ENCODE data around the gene AMOTL2. TPM values are rescaled to one million over a fixed set of nuclear protein-coding genes. Genes with fewer than 3 reads are reported as not detected.
A peak's percentile ranks its signal among the peaks of the same experiment; 100 is the strongest.

The AMOTL2 gene
- total RNA-seq, 1 experiment from 2014 or later = 96.0 TPM

DNA sequence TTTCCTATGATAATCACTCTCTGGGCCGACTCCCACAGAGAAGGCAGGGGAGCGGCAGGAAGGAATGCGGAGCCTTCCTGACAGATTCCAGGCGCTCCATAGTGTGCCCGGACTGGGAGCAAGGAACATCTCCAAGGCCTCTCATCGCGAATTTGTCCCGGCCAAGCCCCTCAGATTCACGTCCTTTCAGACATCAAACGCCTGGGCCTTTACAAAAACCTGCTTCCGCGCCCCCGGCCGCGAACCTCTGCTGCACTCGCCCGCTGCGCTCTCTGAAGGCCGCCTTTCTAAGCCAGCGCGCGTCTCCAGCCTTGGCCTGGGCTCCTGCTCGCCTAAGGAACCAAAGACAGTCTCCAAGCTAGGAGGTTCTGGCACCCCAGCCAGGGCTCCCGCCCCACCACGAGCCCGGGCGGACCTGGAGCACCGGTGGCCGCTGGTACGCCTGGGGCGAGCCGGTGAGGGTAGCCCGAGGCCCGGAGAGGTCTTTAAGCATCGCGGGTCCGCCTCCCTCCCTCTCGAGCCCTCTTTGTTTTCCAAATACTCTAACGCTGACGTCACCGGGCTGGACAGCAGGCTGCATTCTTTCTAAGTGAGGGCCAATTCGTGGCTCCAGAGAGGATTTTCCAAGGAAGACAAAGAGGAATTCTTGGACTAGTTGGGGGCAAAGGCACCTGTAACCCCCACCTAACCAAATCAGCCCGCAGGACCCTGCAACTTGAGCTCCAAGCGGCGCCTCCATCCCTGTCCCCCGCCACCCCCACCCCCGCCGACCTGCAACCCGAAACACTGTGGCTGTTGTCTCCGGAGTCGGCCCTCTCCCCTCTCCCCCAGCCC lies 759 bp downstream of the AMOTL2 start:
- ChIA-PET POLR2A (ENCODE audit: unreplicated experiment) (interaction anchor here (0.6 kb wide), 1 partner anchor 9 kb away, joined by 4 read pairs; no protein-coding TSS in a partner anchor), CTCF (no interaction called here)
- Histone ChIP-seq H3K4me1 (ENCODE audit: insufficient read depth, low read length) (peaks cover 54% of the 10 kb centered on the region), H3K4me2 (ENCODE audit: low read length) (peak overlapping the region; percentile 96), H3K36me3 (ENCODE audit: low read depth, low read length) (peaks cover 28% of the 10 kb centered on the region), H3F3A (ENCODE audit: low read length, unreplicated experiment) (no peaks in the 10 kb centered on the region), H3K79me2 (ENCODE audit: low read length) (peaks cover 59% of the 10 kb centered on the region), H3K27ac (ENCODE audit: low read length) (peak overlapping the region; percentile 89), H3K9me2 (replicated peaks; ENCODE audit: low read length) (no peaks in the 10 kb centered on the region), H2AFZ (ENCODE audit: low read length) (no peak overlapping the region), H3K9me3 (ENCODE audit: low read length) (no peaks in the 10 kb centered on the region), H4K20me1 (ENCODE audit: low read length) (peaks cover 32% of the 10 kb centered on the region), H3K4me3 (ENCODE audit: low read length) (peak overlapping the region; percentile 98), H3K9ac (ENCODE audit: low read length) (peak overlapping the region; percentile 88), H3K27me3 (ENCODE audit: low read length) (no peaks in the 10 kb centered on the region)
- ATAC-seq (peak; percentile 29), DNase-seq (peak; percentile 82)
- TF ChIP-seq, protein P1, sequence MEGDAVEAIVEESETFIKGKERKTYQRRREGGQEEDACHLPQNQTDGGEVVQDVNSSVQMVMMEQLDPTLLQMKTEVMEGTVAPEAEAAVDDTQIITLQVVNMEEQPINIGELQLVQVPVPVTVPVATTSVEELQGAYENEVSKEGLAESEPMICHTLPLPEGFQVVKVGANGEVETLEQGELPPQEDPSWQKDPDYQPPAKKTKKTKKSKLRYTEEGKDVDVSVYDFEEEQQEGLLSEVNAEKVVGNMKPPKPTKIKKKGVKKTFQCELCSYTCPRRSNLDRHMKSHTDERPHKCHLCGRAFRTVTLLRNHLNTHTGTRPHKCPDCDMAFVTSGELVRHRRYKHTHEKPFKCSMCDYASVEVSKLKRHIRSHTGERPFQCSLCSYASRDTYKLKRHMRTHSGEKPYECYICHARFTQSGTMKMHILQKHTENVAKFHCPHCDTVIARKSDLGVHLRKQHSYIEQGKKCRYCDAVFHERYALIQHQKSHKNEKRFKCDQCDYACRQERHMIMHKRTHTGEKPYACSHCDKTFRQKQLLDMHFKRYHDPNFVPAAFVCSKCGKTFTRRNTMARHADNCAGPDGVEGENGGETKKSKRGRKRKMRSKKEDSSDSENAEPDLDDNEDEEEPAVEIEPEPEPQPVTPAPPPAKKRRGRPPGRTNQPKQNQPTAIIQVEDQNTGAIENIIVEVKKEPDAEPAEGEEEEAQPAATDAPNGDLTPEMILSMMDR (conservative IDR thresholded peaks at IDR 0.05; ENCODE audit: low read depth, low read length) = no peak
- no peak for TF ChIP-seq EZH2 (IDR thresholded peaks at IDR 0.05; ENCODE audit: low read length, unreplicated experiment)
- no peak for TF ChIP-seq EZH2phosphoT487 (IDR thresholded peaks at IDR 0.05; ENCODE audit: borderline replicate concordance, low read length)
- intact Hi-C loops (cut with micrococcal nuclease) = loop anchor here (1.0 kb wide), 2 partner anchors 9 to 99 kb away; no protein-coding TSS in a partner anchor
- BruUV-seq (replicated peaks) = TSS peak; percentile 67

DNA sequence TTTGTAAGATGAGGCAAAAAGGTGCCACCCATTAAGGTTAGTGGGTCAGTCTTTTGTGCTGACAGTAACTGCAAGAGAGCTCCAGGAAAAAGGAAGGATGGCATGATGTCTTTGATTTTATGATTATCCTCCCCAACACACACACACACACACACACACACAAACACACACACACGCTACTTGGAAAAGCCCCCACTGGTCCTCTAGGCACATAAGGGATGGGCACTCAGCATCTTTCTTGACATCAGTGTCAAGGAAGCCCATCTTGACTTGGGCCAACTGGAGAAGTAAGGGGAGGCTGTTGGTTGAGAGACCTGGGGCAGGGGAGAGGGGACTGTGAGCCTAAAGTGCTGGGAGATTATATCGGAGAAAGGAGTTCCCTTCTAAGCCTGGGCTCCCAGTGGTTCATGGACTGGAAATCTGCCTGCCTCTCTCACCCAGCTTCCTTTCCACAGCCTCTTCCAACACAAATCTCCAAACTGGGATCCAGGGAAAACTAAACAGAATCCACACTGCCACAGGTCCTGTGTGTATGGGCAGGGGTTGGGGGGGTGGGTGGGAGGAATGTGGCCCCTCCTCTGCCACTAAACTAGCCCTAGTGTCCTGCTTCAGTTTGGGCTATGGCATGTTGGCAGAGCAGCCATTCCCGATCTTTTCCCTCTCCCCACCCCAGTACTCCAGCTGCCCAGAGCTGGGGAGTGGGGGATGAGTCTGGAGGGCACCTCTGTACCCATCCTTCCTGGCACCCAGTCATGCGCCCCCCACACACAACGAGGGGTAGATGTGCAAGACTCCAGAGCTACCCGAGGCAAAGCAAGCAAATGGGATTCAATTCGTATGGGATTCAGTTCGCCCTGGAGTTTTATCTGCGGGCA lies 1.6 kb downstream of the AMOTL2 start:
- H3K36me3 ChIP-seq (ENCODE audit: low read depth, low read length) = peaks cover 32% of the 10 kb centered on the region
- H2AFZ ChIP-seq (ENCODE audit: low read length) = no peak overlapping the region
- CTCF ChIA-PET = no interaction called here

More for the DNA sequence above, 1.6 kb downstream of the AMOTL2 start:
- no peak overlapping the region for H3K27ac ChIP-seq (ENCODE audit: low read length)
- peak overlapping the region; percentile 96 for H3K4me2 ChIP-seq (ENCODE audit: low read length)
- H3K9me3 ChIP-seq (ENCODE audit: low read length) = no peaks in the 10 kb centered on the region
- peaks cover 32% of the 10 kb centered on the region for H4K20me1 ChIP-seq (ENCODE audit: low read length)
- H3K9ac ChIP-seq (ENCODE audit: low read length) = peak overlapping the region; percentile 88
- ATAC-seq = no peak
- BruUV-seq (replicated peaks) = no TSS peak
- no peaks in the 10 kb centered on the region for H3F3A ChIP-seq (ENCODE audit: low read length, unreplicated experiment)
- intact Hi-C loops (cut with micrococcal nuclease) = loop anchor here (1.0 kb wide), 1 partner anchor 100 kb away; no protein-coding TSS in a partner anchor
- peaks cover 47% of the 10 kb centered on the region for H3K4me1 ChIP-seq (ENCODE audit: insufficient read depth, low read length)
- DNase-seq = no peak
- H3K79me2 ChIP-seq (ENCODE audit: low read length) = peaks cover 64% of the 10 kb centered on the region
- no peaks in the 10 kb centered on the region for H3K27me3 ChIP-seq (ENCODE audit: low read length)
- TF ChIP-seq EZH2 (IDR thresholded peaks at IDR 0.05; ENCODE audit: low read length, unreplicated experiment) = no peak
- TF ChIP-seq, protein P1 (conservative IDR thresholded peaks at IDR 0.05; ENCODE audit: low read depth, low read length) = no peak
- TF ChIP-seq EZH2phosphoT487 (IDR thresholded peaks at IDR 0.05; ENCODE audit: borderline replicate concordance, low read length) = no peak
- H3K9me2 ChIP-seq (replicated peaks; ENCODE audit: low read length) = no peaks in the 10 kb centered on the region
- POLR2A ChIA-PET (ENCODE audit: unreplicated experiment) = interaction anchor here (0.6 kb wide), 2 partner anchors 8 to 110 kb away, joined by 3 to 4 read pairs; no protein-coding TSS in a partner anchor
- H3K4me3 ChIP-seq (ENCODE audit: low read length) = peak overlapping the region; percentile 98

All from PC-3 (cell line).